OCI-LY3 (cell line): Measurements from ENCODE around the gene SLC1A7.

Experiments
- CTCF ChIP-seq: fragments of 200-600, 300-600 bp; sonication (generic); IDR thresholded peaks from 2 replicates; pipeline ENCODE4 v1.5.1; 2014; ENCODE audit warnings: antibody characterized with exemption, low read length, low read depth
- EZH2phosphoT487 ChIP-seq: fragments of 200-600 bp; shearing (Covaris generic); IDR thresholded peaks from 2 replicates; pipeline ENCODE4 v1.6.1; 2018; ENCODE audit warnings: antibody characterized with exemption, mixed run types, low read depth

DNA sequence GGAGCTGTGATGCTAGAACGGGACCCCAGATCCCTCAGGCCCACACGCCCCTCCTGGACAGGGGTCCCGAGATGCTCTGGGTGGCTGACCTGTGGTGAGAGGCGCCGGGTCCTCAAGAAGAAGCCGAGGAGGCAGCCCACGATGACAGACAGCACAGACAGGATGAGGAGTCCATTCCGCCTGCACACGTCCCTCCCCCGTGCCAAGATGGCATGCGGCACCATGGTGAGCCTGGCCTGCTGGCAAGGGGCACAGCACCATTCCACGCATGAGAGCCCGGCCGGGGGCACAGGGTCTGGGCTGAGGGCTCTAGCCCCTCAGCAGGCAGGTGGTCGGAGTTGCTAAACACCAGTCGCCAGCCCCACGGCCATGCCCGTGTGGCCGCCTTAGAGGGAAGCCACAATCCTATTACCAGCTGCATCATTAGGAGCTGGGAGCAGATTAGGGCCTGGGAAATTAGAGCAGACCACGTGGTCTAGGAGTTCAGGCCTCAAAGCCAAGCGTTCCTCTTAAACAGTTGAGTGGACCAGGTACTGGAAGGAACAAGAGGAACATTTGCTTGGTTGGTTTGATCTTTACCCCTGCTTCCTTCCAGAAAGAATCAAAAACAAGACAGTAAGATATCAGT, at the start of gene SLC1A7:
- TF ChIP-seq CTCF = no peak
- no peak for TF ChIP-seq EZH2phosphoT487
